HepG2 (cell line): ENCODE measurements around the gene NRP1.

Experiments used
- ATF4 ChIP-seq, 2 experiments: fragments of 450-650 bp in 1 of 2; sonication (generic) in 1 of 2; formaldehyde crosslinking; IDR thresholded peaks; 2 replicates each; pipeline versions ENCODE4 v1.5.0 to v1.8.0; 2020 to 2022; ENCODE audit warnings: mild to moderate bottlenecking in 1 of 2, missing genetic modification reagents in 1 of 2
- EZH2 ChIP-seq: conservative IDR thresholded peaks from 2 replicates; pipeline ENCODE4 v1.6.1; 2012; ENCODE audit warnings: mild to moderate bottlenecking, low read depth, low read length, moderate library complexity
- FOXK1 ChIP-seq: sonication (generic); formaldehyde crosslinking; IDR thresholded peaks from 2 replicates; pipeline ENCODE4 v1.4.0; 2020; ENCODE audit warnings: low read depth, missing genetic modification reagents, borderline replicate concordance
- HOXA9 ChIP-seq: sonication (generic); formaldehyde crosslinking; IDR thresholded peaks from 2 replicates; pipeline ENCODE4 v1.8.1; 2022; ENCODE audit warnings: missing genetic modification reagents, mild to moderate bottlenecking, moderate library complexity, borderline replicate concordance
- MLX ChIP-seq: IDR thresholded peaks from 2 replicates; pipeline ENCODE4 v1.6.1; 2016
- NR2C2 ChIP-seq: sonication (generic); formaldehyde crosslinking; IDR thresholded peaks from 2 replicates; pipeline ENCODE4 v1.4.0; 2020; ENCODE audit warnings: missing genetic modification reagents, mild to moderate bottlenecking, moderate library complexity, borderline replicate concordance
- REST ChIP-seq, 2 experiments: IDR thresholded peaks; 2 replicates each; pipeline ENCODE4 v1.6.1; 2011 to 2012; ENCODE audit warnings: low read length in 2 of 2, borderline replicate concordance in 1 of 2, low read depth in 1 of 2, mild to moderate bottlenecking in 1 of 2, moderate library complexity in 1 of 2
- TFDP1 ChIP-seq: IDR thresholded peaks from 2 replicates; pipeline ENCODE4 v1.6.1; 2016; ENCODE audit warnings: missing compliant biosample characterization, missing genetic modification reagents, borderline replicate concordance
- YEATS2 ChIP-seq: sonication (generic); formaldehyde crosslinking; IDR thresholded peaks from 2 replicates; pipeline ENCODE4 v1.4.0; 2020; ENCODE audit warnings: missing genetic modification reagents, borderline replicate concordance
- ZMYM4 ChIP-seq: sonication (generic); formaldehyde crosslinking; IDR thresholded peaks from 2 replicates; pipeline ENCODE4 v1.8.1; 2023; ENCODE audit warnings: mild to moderate bottlenecking, missing genetic modification reagents
- ZNF292 ChIP-seq: sonication (generic); formaldehyde crosslinking; IDR thresholded peaks from 2 replicates; pipeline ENCODE4 v1.8.1; 2022; ENCODE audit warnings: mild to moderate bottlenecking, low read depth, missing genetic modification reagents, borderline replicate concordance
- ZNF431 ChIP-seq: sonication (generic); formaldehyde crosslinking; IDR thresholded peaks from 2 replicates; pipeline ENCODE4 v1.9.0; 2022; ENCODE audit warnings: missing genetic modification reagents, low read depth, mild to moderate bottlenecking, borderline replicate concordance
- ZNF83 ChIP-seq: sonication (generic); formaldehyde crosslinking; IDR thresholded peaks from 2 replicates; pipeline ENCODE4 v1.4.0; 2020; ENCODE audit warnings: missing genetic modification reagents, mild to moderate bottlenecking, borderline replicate concordance
- TF ChIP-seq, protein P1 (sequence below): sonication (generic); formaldehyde crosslinking; IDR thresholded peaks from 2 replicates; pipeline ENCODE4 v1.5.0; 2020; ENCODE audit warnings: mild to moderate bottlenecking, missing genetic modification reagents, moderate library complexity

DNA sequence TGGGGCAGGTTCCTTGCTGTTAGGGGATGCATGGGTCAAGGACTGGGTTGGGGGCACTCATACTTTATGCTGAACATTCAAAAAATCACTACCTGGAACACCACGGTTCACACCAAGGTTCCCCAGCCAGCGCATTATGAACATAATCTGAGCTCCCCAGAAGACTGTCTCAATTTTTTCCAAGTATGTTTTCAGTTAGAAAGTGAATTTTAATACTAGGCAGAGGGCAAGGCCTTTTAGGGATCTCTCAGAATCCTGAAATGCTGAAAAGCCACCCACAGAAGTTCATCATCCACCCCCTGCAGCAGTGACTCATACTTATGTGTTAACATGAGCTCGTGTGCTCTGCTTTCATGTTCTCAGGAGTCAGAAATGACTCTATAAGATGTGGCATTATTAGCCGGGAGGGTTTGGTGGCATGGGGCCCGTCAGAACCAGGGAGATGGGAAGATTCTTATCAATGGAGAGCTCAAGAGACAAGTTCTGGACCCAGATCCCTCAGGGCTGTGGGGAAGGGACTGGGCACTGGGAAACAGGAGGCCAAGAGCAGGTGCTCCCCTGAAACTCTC, 191.2 kb downstream of the NRP1 start:
- TF ChIP-seq ZMYM4 (CRISPR knock-in tag) (no peak), NR2C2 (CRISPR knock-in tag) (no peak), EZH2 (no peak), FOXK1 (CRISPR knock-in tag) (no peak), HOXA9 (CRISPR knock-in tag) (no peak), MLX (CRISPR knock-in tag) (no peak), ZNF431 (CRISPR knock-in tag) (no peak), YEATS2 (CRISPR knock-in tag) (no peak), ZNF292 (no peak), ATF4 (CRISPR knock-in tag; IDR thresholded peaks at IDR 0.05) (no peak), TFDP1 (CRISPR knock-in tag) (no peak), REST (IDR thresholded peaks at IDR 0.05; ENCODE audit: borderline replicate concordance in 1 of 2, low read depth in 1 of 2, low read length in 2 of 2) (no peak), ZNF83 (CRISPR knock-in tag) (no peak)
- TF ChIP-seq, protein P1, sequence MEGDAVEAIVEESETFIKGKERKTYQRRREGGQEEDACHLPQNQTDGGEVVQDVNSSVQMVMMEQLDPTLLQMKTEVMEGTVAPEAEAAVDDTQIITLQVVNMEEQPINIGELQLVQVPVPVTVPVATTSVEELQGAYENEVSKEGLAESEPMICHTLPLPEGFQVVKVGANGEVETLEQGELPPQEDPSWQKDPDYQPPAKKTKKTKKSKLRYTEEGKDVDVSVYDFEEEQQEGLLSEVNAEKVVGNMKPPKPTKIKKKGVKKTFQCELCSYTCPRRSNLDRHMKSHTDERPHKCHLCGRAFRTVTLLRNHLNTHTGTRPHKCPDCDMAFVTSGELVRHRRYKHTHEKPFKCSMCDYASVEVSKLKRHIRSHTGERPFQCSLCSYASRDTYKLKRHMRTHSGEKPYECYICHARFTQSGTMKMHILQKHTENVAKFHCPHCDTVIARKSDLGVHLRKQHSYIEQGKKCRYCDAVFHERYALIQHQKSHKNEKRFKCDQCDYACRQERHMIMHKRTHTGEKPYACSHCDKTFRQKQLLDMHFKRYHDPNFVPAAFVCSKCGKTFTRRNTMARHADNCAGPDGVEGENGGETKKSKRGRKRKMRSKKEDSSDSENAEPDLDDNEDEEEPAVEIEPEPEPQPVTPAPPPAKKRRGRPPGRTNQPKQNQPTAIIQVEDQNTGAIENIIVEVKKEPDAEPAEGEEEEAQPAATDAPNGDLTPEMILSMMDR: no peak
